Measurements from ENCODE around the gene ZBTB40.

ZBTB40 gene

GRCh38 chr1:22507587-22507986 lies 55.9 kb downstream of the ZBTB40 start:
- no peak for DNase-seq

- no peak for DNase-seq
These were observed 56.7 kb downstream of the ZBTB40 start for GRCh38 chr1:22508329-22508728.

- DNase-seq, result no peak
These were observed 57.3 kb downstream of the ZBTB40 start for GRCh38 chr1:22508991-22509390.

DNA sequence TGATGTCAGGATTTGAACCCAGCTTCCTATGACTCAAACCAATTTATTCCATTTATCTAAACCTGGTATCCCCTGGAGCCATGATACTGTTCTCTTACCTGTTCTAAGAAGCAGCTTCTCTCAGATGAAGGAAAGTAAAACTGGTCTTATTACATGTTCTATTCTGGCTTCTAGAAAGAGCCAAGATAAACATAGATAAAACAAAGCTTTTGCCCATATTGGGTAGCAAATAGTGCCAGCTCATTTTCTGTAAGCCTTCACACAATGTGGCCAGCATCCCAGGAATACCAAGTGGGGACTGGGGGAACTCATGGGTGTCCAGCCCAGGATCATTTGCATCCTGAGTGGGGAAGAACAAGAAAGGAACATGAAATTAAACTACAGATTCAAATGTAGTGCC lies 58.2 kb downstream of the ZBTB40 start:
- DNase-seq, result no peak

GRCh38 chr1:22512873-22513272 lies 61.2 kb downstream of the ZBTB40 start:
- no peak for DNase-seq

- no peak for DNase-seq
These were observed 65.4 kb downstream of the ZBTB40 start for GRCh38 chr1:22516906-22517571.

GRCh38 chr1:22517956-22518355 lies 66.3 kb downstream of the ZBTB40 start:
- no peak for DNase-seq

DNA sequence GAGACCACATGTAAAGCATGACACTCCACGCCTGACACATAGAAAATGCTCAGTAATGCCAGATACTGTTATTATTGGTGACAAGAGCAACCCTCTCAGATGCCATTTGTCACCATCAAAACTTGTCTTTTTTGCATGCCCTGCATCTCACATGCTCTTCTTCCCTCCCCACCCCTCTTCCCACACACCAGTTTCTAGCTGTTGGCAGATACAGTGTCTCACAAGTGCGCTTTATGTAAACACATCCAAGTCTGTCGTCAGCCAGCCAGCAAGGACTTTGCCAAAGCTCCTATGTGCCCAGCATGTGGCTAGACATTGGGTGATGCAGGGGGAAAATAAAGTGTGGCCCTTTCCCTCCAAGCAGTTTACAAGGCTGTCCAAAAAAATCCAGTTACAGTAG lies 66.7 kb downstream of the ZBTB40 start:
- no peak for DNase-seq

DNA sequence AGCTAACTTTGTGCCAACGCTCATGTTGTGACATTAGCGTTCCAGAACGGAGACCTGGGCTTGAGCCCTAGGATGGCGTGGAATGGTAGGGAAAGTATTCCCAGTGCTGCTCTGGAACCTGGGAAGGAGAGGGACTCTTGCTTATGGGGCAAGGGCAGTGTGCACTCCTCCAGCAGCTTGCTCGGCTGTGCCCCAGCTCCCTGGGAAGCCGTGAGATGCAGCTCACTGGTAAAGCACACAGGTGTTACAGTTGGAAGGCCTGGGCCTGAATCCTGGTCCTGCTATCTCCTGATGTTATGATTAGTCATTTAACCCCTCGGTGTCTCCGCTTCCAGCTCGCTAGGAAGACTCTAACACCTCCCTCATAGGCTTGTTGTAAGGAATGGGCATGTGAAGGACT lies 69.2 kb downstream of the ZBTB40 start:
- DNase-seq, result no peak

DNA sequence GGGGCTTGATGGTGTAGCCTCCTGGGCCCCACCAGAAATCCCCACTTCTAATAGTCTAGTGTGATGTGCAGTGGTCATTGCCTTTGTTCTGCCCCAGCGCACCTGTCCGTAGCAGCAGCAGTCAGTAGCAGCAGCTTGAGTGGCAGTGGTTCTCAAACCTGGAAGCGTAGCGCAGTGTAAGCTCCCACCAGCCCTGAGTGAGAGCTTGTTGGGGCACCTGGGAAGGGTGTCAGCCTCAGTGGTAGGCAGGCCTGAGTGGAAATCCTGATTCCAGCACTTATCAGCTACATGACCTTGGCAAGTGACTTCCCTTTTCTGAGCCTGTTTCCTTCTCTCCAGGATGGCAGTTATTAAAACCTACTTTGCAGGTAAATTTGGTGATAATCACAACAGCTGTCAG lies 70.0 kb downstream of the ZBTB40 start:
- DNase-seq, result no peak

DNA sequence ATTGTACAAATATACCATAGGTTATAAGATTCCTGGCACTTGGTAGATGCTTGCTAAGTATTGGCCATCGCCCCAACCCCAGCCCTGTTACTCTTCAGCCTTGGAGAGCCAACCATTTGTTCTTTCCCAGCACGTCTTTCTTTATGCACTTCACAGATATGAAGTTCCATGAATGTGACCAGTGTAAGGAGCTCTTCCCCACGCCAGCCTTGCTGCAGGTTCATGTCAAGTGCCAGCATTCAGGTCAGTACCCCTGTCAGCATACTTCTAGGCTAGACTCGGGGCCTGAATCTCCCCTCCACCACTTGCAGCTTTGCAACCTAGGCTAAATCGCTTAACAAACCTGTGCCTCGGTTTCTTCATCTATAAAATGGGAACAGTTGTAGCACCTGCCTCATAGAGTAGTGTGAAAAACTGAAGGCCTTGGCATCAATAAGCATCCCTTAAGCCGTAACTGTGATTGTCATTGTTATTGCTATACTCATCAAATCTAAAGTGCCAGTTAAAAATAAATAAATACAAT lies 70.6 kb downstream of the ZBTB40 start:
- no peak for DNase-seq

DNA sequence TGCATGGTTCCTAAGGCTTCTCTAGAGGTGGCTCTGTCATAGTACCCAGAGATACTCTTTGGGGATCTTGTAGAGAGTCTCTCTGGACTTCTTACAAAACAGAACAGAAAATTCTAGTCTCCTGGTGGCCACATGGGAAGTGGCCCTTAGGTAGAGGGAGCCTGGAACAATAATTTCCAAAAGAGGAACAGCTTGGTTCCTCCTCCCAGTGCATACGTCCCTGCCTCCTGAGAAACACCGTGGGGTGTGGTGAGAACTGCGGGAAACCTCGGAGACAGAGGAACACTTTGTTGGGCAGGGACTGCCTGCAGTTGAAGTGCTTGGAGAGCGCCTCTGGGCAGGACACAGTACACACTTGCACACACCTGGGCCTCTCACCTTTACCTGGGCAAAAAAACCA lies 72.8 kb downstream of the ZBTB40 start:
- no peak for DNase-seq

GRCh38 chr1:22525211-22525610 lies 73.6 kb downstream of the ZBTB40 start:
- no peak for DNase-seq

DNA sequence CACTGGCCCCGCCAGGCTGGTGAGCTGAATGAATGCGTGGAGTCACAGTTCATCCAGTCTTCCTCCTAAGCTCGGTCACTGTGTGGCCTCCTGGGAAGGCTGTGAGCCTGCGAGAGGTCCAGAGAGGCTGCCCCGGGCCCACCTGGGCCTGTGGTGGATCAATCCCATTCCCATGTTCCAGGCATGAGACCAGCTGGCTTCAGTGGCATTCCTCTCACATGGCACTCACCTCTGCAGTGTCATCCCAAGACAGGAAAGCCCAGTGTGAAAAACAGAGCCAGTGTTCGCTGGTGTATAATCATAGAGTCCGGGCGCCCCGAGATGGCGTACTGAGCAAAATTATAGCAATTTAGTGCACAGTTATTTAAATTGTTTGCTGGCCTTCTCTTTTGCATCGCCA lies 74.0 kb downstream of the ZBTB40 start:
- no peak for DNase-seq

GRCh38 chr1:22526098-22526497 lies 74.4 kb downstream of the ZBTB40 start:
- no peak for DNase-seq

DNA sequence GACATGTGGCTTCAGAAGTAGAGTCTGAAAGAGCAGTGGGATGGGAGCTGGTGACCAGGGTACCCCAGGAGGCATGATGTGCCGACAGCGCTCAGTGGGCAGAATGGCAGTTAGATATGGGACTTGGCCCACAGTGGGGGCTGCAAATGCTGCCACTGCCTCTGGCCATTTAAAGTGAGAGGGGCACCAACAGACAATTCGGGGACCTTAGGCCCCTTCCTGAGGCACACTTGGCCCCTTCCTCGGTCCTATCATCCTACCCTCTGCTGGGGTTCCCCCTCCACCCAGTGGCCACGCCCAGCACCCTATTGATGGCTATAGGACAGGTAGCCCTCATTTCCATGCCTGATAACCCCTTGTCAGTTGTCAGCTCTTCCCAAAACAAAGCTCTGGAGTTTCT lies 75.0 kb downstream of the ZBTB40 start:
- DNase-seq, result no peak

- DNase-seq, result no peak
These were observed 75.5 kb downstream of the ZBTB40 start for GRCh38 chr1:22527122-22527521.

DNA sequence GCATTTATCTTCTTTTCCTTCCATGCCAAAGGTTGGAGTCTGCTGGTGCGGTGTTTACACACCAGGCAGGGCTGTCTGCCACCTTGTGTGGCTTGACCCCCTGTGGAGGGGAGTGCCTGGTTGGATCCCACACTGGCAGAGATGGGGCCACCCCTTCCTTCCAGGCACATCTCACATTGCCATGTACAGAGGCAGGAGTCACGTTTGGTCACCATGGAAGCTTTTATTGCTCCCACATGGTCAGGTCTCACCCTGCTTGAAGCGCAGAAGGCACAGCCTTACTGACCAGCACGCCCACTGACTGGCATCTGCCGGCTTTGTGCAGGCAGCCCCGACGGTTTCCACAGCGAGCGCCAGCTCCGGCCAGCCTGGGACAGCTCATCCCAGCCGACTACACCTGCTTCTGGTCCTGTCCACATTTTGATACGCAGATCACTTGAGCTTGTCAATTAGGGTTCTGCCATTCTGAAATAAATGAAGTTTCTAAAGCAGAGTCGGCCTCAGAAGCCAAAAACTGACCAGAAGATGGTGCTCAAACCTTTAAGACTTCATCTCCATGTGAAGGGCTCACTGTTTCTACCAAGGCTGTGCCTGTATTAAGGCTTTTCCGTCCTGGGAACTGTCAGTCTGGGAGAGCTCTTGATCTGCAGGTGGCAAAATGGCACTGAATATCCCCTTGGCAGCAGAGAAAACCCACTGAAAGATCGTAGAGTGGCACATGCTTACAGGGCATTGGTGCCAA lies 76.1 kb downstream of the ZBTB40 start:
- no peak for DNase-seq

- no peak for DNase-seq
These were observed 76.8 kb downstream of the ZBTB40 start for GRCh38 chr1:22528451-22528850.

DNA sequence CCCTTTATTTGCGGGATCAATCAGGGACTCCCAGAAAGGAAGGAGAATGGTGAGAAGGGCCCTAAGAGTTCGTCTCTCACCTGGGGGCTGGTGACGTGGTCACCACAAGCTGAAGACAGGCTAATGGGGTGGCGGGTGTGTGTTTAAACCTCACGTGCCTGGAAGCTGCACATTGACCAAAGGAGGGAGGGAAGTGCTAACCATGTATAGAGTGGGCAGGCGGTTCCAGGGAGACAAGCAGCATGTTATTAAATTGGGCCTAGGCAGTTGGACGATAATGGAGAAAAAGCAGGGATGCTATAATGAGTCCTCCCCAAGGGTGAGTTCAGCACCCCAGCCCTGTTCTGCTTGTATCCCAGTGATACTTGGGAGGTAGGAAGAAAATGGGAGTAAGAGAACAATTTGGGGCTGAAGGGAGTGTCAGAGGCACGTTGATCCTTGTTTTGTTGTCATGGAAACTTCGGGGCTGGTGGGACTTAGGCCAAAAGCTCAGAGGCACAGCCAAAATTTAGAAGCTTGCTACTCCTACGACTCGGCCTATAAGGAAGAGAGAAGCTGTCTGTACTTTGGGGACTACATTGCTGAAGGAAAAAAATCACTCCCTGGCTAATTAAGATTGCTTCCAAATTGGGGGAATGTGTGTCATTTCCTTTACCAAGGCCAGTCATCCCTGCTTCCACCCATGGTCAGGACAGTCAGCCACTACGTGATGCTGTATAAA lies 78.4 kb downstream of the ZBTB40 start:
- DNase-seq, result no peak

- no peak for DNase-seq
These were observed 79.1 kb downstream of the ZBTB40 start for GRCh38 chr1:22530715-22531114.

- DNase-seq, result no peak
These were observed 79.6 kb downstream of the ZBTB40 start for GRCh38 chr1:22531251-22531650.

- DNase-seq, result no peak
These were observed 81.7 kb downstream of the ZBTB40 start for GRCh38 chr1:22533244-22533895.

Data from CD4-positive, alpha-beta T cell treated with Interleukin-1 beta for 1 hour (primary cell).